ENCODE data around the gene TNFSF13B. TPM values are rescaled to one million over a fixed set of nuclear protein-coding genes. Genes with fewer than 3 reads are reported as not detected.
"Not testable (repeated sequence)": the region's sequence is repeated elsewhere in the genome, so short reads cannot be mapped to it uniquely, and the experiment has no call there.

The TNFSF13B gene
- 1 to 10 TPM; 3.6 to 4.4 TPM for total RNA-seq

GRCh38 chr13:108269601-108270328 is at the start of gene TNFSF13B:
TSS of gene TNFSF13B (plus strand) at chr13:108269718. CDS start at chr13:108269896, 178 bp downstream.
- Mint-ChIP-seq H3K4me1 (peaks cover 13% of the 10 kb centered on the region), H3K4me3 (peak within 1 kb of the TSS; percentile 84), H3K36me3 (ENCODE audit: low read depth) (no peaks in the 10 kb centered on the region), H3K9me3 (no peaks in the 10 kb centered on the region), H3K27me3 (no peaks in the 10 kb centered on the region), H3K27ac (peak within 1 kb of the TSS; percentile 89)
- ATAC-seq (replicated peaks), result peak; percentile 81

GRCh38 chr13:108220041-108220440 is 49.5 kb upstream of the TNFSF13B start:
- Mint-ChIP-seq H3K27ac (peak overlapping the region; percentile 97), H3K36me3 (ENCODE audit: low read depth) (peaks cover 6% of the 10 kb centered on the region), H3K4me3 (peak overlapping the region; percentile 94), H3K27me3 (no peaks in the 10 kb centered on the region), H3K4me1 (peaks cover 32% of the 10 kb centered on the region), H3K9me3 (no peaks in the 10 kb centered on the region)
- ATAC-seq (replicated peaks), result peak; percentile 22

- H3K9me3 Mint-ChIP-seq, result no peaks in the 10 kb centered on the region
- no peak overlapping the region for H3K4me3 Mint-ChIP-seq
- no peak overlapping the region for H3K27ac Mint-ChIP-seq
- no peaks in the 10 kb centered on the region for H3K36me3 Mint-ChIP-seq (ENCODE audit: low read depth)
- peaks cover 47% of the 10 kb centered on the region for H3K4me1 Mint-ChIP-seq
- H3K27me3 Mint-ChIP-seq, result no peaks in the 10 kb centered on the region
- no peak for ATAC-seq (replicated peaks)
Measured at GRCh38 chr13:108223687-108224503, 45.6 kb upstream of the TNFSF13B start.

- peaks cover 15% of the 10 kb centered on the region for H3K36me3 Mint-ChIP-seq (ENCODE audit: low read depth)
- H3K4me1 Mint-ChIP-seq, result peaks cover 37% of the 10 kb centered on the region
- no peaks in the 10 kb centered on the region for H3K9me3 Mint-ChIP-seq
- H3K4me3 Mint-ChIP-seq, result peak overlapping the region; percentile 38
- peak overlapping the region; percentile 65 for H3K27ac Mint-ChIP-seq
- no peaks in the 10 kb centered on the region for H3K27me3 Mint-ChIP-seq
- ATAC-seq (replicated peaks), result peak; percentile 58
Measured at GRCh38 chr13:108225440-108225839, 44.1 kb upstream of the TNFSF13B start.

- Mint-ChIP-seq H3K36me3 (ENCODE audit: low read depth) (peaks cover 22% of the 10 kb centered on the region), H3K4me3 (peak overlapping the region; percentile 38), H3K27me3 (no peaks in the 10 kb centered on the region), H3K4me1 (peaks cover 33% of the 10 kb centered on the region), H3K9me3 (no peaks in the 10 kb centered on the region), H3K27ac (peak overlapping the region; percentile 65)
- ATAC-seq (replicated peaks), result peak; percentile 45
Measured at GRCh38 chr13:108226184-108226583, 43.3 kb upstream of the TNFSF13B start.

- H3K4me3 Mint-ChIP-seq, result no peak overlapping the region
- no peaks in the 10 kb centered on the region for H3K27me3 Mint-ChIP-seq
- ATAC-seq (replicated peaks), result no peak
- H3K36me3 Mint-ChIP-seq (ENCODE audit: low read depth), result peaks cover 22% of the 10 kb centered on the region
- no peak overlapping the region for H3K27ac Mint-ChIP-seq
- no peaks in the 10 kb centered on the region for H3K9me3 Mint-ChIP-seq
- H3K4me1 Mint-ChIP-seq, result peaks cover 30% of the 10 kb centered on the region
Measured at GRCh38 chr13:108227651-108228272, 41.8 kb upstream of the TNFSF13B start.

GRCh38 chr13:108230377-108230776 is 39.1 kb upstream of the TNFSF13B start:
- Mint-ChIP-seq H3K4me3 (no peak overlapping the region), H3K4me1 (peaks cover 17% of the 10 kb centered on the region), H3K27ac (no peak overlapping the region), H3K9me3 (no peaks in the 10 kb centered on the region), H3K36me3 (ENCODE audit: low read depth) (peaks cover 30% of the 10 kb centered on the region), H3K27me3 (no peaks in the 10 kb centered on the region)
- no peak for ATAC-seq (replicated peaks)

- no peak overlapping the region for H3K27ac Mint-ChIP-seq
- H3K4me3 Mint-ChIP-seq, result no peak overlapping the region
- no peak for ATAC-seq (replicated peaks)
Measured at GRCh38 chr13:108249150-108249549, 20.4 kb upstream of the TNFSF13B start.

GRCh38 chr13:108257248-108257647 is 12.3 kb upstream of the TNFSF13B start:
- Mint-ChIP-seq H3K27ac (no peak overlapping the region), H3K4me3 (no peak overlapping the region), H3K9me3 (no peaks in the 10 kb centered on the region), H3K4me1 (no peaks in the 10 kb centered on the region), H3K27me3 (no peaks in the 10 kb centered on the region), H3K36me3 (ENCODE audit: low read depth) (no peaks in the 10 kb centered on the region)
- no peak for ATAC-seq (replicated peaks)

More at GRCh38 chr13:108249150-108249549, 20.4 kb upstream of the TNFSF13B start:
- H3K9me3 Mint-ChIP-seq, result peaks cover 21% of the 10 kb centered on the region
- no peaks in the 10 kb centered on the region for H3K27me3 Mint-ChIP-seq
- H3K36me3 Mint-ChIP-seq (ENCODE audit: low read depth), result no peaks in the 10 kb centered on the region
- no peaks in the 10 kb centered on the region for H3K4me1 Mint-ChIP-seq

- H3K4me1 Mint-ChIP-seq, result no peaks in the 10 kb centered on the region
- H3K4me3 Mint-ChIP-seq, result no peak overlapping the region
- H3K27ac Mint-ChIP-seq, result no peak overlapping the region
- no peaks in the 10 kb centered on the region for H3K27me3 Mint-ChIP-seq
- ATAC-seq (replicated peaks), result no peak
- H3K36me3 Mint-ChIP-seq (ENCODE audit: low read depth), result no peaks in the 10 kb centered on the region
- no peaks in the 10 kb centered on the region for H3K9me3 Mint-ChIP-seq
Measured at GRCh38 chr13:108263621-108264355, 5.7 kb upstream of the TNFSF13B start.

- ATAC-seq (replicated peaks), result no peak
- Mint-ChIP-seq H3K4me3 (peak overlapping the region; percentile 62), H3K27ac (peak overlapping the region; percentile 60), H3K27me3 (no peaks in the 10 kb centered on the region), H3K36me3 (ENCODE audit: low read depth) (no peaks in the 10 kb centered on the region), H3K4me1 (peaks cover 9% of the 10 kb centered on the region), H3K9me3 (no peaks in the 10 kb centered on the region)
Measured at GRCh38 chr13:108266321-108266990, 3.1 kb upstream of the TNFSF13B start.

GRCh38 chr13:108267347-108267746 is 2.2 kb upstream of the TNFSF13B start:
- Mint-ChIP-seq H3K27me3 (no peaks in the 10 kb centered on the region), H3K4me3 (peak overlapping the region; percentile 62), H3K27ac (no peak overlapping the region), H3K4me1 (peaks cover 9% of the 10 kb centered on the region), H3K9me3 (no peaks in the 10 kb centered on the region), H3K36me3 (ENCODE audit: low read depth) (no peaks in the 10 kb centered on the region)
- ATAC-seq (replicated peaks), result no peak

- not testable (repeated sequence) for H3K4me3 Mint-ChIP-seq; H3K9me3 Mint-ChIP-seq; H3K27ac Mint-ChIP-seq; H3K4me1 Mint-ChIP-seq; H3K36me3 Mint-ChIP-seq (ENCODE audit: low read depth); H3K27me3 Mint-ChIP-seq; ATAC-seq (replicated peaks)
Measured at GRCh38 chr13:108267855-108268254, 1.7 kb upstream of the TNFSF13B start.

Measured in activated T-helper 17 cell treated with anti-CD3 and anti-CD28 coated beads, Interleukin-2, amount 50 U/mL, for 72 hours (primary cell).